Adrenal gland (tissue), 5 donors: ENCODE measurements around the gene MAP2K1.

ENCODE experiments used
- CTCF ChIP-seq, 6 experiments: fragments of 450-650 bp in 4 of 6; fragments of 200-600 bp in 2 of 6; sonication (generic) in 1 of 6; IDR thresholded peaks; 1 replicate in 5 of 6; 2 replicates in 1 of 6; pipeline versions ENCODE4 v1.5.1 to v1.8.0; 2016 to 2021; ENCODE audit warnings: antibody characterized with exemption in 6 of 6, mild to moderate bottlenecking in 2 of 6, moderate library complexity in 1 of 6
- POLR2A ChIP-seq, 2 donors: fragments of 450-650 bp; IDR thresholded peaks; one replicate each; pipeline ENCODE4 v1.6.1; 2017; ENCODE audit warnings: antibody characterized with exemption in 2 of 2, mild to moderate bottlenecking in 2 of 2, moderate library complexity in 1 of 2
- donor health status: DM: no; HTN: no; CAD: no.

- no peak for TF ChIP-seq CTCF (IDR thresholded peaks at IDR 0.05)
- no peak for TF ChIP-seq POLR2A (IDR thresholded peaks at IDR 0.05)
Measured at GRCh38 chr15:66488525-66488924, 101.8 kb downstream of the MAP2K1 start.
